ENCODE measurements around the gene ITGA11.

Gene ITGA11

DNA sequence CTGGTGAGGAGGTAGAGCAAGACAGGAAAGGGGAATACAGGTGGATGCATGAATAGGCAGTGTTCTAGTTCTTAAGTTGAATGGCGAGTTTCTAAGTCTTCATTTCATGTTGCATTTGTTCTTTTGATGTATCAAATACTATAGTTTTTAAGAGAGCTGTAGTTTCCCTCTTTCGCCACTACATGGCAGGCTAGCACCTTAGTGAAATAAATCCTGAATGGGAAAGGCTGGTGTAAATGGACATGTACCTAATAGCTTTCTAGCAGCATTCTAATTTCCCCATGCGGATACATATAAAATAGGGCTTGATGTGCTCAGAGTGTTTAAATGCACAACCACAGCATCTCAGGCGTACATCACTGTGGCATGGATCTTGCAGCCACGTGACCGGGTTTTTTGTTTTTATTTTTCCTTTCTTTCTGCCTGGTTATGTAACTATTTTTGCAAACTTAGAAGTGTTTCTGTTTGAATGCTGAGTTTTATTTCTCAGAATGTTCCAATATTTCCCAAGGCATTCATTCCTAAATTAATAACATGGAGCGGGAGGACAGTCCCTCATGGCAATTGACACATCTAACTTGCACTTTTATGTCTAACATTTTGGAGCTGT lies 178.9 kb downstream of the ITGA11 start:
- TF ChIP-seq, protein P1, sequence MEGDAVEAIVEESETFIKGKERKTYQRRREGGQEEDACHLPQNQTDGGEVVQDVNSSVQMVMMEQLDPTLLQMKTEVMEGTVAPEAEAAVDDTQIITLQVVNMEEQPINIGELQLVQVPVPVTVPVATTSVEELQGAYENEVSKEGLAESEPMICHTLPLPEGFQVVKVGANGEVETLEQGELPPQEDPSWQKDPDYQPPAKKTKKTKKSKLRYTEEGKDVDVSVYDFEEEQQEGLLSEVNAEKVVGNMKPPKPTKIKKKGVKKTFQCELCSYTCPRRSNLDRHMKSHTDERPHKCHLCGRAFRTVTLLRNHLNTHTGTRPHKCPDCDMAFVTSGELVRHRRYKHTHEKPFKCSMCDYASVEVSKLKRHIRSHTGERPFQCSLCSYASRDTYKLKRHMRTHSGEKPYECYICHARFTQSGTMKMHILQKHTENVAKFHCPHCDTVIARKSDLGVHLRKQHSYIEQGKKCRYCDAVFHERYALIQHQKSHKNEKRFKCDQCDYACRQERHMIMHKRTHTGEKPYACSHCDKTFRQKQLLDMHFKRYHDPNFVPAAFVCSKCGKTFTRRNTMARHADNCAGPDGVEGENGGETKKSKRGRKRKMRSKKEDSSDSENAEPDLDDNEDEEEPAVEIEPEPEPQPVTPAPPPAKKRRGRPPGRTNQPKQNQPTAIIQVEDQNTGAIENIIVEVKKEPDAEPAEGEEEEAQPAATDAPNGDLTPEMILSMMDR (IDR thresholded peaks at IDR 0.05) = peak; percentile 63
- Histone ChIP-seq H3K27ac (no peak overlapping the region), H3K4me3 (no peak overlapping the region)
- no peak for DNase-seq (ENCODE audit: low spot score)

DNA sequence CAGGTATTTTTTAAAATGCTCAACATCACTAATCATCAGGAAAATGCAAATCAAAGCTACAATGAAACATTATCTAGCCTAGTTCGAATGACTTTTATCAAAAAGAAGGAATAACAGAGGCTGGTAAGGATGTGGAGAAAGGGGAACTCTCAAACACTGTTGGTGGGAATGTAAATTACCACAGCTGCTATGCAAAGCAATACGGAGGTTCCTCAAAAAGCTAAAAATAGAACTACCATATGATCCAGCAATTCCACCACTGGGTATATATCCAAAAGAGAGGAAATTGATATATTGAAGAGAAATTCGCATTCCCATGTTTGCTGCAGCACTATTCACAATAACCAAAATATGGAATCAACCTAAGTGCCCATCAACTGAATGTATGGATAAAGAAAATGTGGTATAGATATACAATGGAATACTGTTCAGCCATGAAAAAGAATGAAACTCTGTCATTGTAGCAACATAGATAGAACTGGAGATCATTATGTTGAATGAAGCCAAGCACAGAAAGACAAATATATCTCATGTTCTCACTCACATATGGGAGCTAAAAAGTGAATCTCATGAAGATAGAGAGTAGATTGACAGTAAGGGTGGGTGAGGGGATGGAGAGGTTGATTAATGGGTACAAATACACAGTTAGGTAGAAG lies 182.8 kb downstream of the ITGA11 start:
- Histone ChIP-seq H3K4me3 (no peak overlapping the region), H3K27ac (no peak overlapping the region)
- TF ChIP-seq, protein P1 (IDR thresholded peaks at IDR 0.05) = no peak
- DNase-seq (ENCODE audit: low spot score) = no peak
